Fibroblast of mammary gland (primary cell): Measurements from ENCODE around the gene FA2H.

Experiments used
- DNase-seq: peaks from one replicate; pipeline ENCODE4 v3.0.0-alpha.2; 2010; ENCODE audit warnings: low read depth
- H3K4me3 ChIP-seq: 2 replicates; pipeline ENCODE4 v1.5.1; 2011; ENCODE audit warnings: low read depth, mild to moderate bottlenecking, low read length, moderate library complexity; ENCODE audit not compliant: control insufficient read depth
- CTCF ChIP-seq: conservative IDR thresholded peaks from 2 replicates; pipeline ENCODE4 v1.5.1; 2011; ENCODE audit warnings: low read depth, low read length, inconsistent platforms; ENCODE audit not compliant: control insufficient read depth, insufficient read depth

FA2H gene

GRCh38 chr16:74740795-74741304 lies 33.8 kb downstream of the FA2H start:
- no peak overlapping the region for H3K4me3 ChIP-seq
- TF ChIP-seq CTCF, result no peak
- DNase-seq, result peak; percentile 44

- H3K4me3 ChIP-seq, result no peak overlapping the region
- TF ChIP-seq CTCF, result no peak
- no peak for DNase-seq
Measured at GRCh38 chr16:74739275-74739674, 35.3 kb downstream of the FA2H start.

- DNase-seq, result no peak
- TF ChIP-seq CTCF, result no peak
- no peak overlapping the region for H3K4me3 ChIP-seq
Measured at GRCh38 chr16:74738816-74739215, 35.8 kb downstream of the FA2H start.

- no peak overlapping the region for H3K4me3 ChIP-seq
- TF ChIP-seq CTCF, result no peak
- no peak for DNase-seq
Measured at GRCh38 chr16:74738113-74738541, 36.5 kb downstream of the FA2H start.

GRCh38 chr16:74737521-74737920 lies 37.1 kb downstream of the FA2H start:
- DNase-seq, result no peak
- H3K4me3 ChIP-seq, result no peak overlapping the region
- no peak for TF ChIP-seq CTCF

GRCh38 chr16:74736531-74737157 lies 38.0 kb downstream of the FA2H start:
- no peak for TF ChIP-seq CTCF
- H3K4me3 ChIP-seq, result no peak overlapping the region
- peak; percentile 7 for DNase-seq
